ENCODE data around the gene KCNJ8.

Gene KCNJ8

DNA sequence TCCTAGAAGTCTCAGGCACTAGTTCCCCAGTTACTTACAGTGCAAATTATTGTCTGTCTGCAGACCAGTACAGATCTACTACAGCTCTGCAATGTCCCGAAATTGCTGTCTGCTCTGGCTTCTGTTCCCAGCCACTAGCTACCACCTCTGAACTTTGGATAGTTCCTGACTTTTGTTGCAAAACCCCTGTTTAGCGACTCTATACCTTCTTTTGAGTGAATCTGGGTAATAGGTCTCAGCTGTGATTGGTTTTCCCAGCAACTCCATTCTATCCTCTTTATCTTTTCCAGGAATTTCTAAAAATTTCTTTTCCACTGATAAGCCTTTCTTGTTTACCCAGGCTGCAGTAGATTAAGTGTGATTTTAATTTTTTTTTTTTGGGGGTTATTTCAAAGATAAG is 16.8 kb downstream of the KCNJ8 start:
- in situ Hi-C loops (cut with HindIII; ENCODE audit: low sequenced_read_pairs): no loop called here
- TF ChIP-seq, protein P1, sequence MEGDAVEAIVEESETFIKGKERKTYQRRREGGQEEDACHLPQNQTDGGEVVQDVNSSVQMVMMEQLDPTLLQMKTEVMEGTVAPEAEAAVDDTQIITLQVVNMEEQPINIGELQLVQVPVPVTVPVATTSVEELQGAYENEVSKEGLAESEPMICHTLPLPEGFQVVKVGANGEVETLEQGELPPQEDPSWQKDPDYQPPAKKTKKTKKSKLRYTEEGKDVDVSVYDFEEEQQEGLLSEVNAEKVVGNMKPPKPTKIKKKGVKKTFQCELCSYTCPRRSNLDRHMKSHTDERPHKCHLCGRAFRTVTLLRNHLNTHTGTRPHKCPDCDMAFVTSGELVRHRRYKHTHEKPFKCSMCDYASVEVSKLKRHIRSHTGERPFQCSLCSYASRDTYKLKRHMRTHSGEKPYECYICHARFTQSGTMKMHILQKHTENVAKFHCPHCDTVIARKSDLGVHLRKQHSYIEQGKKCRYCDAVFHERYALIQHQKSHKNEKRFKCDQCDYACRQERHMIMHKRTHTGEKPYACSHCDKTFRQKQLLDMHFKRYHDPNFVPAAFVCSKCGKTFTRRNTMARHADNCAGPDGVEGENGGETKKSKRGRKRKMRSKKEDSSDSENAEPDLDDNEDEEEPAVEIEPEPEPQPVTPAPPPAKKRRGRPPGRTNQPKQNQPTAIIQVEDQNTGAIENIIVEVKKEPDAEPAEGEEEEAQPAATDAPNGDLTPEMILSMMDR (IDR thresholded peaks at IDR 0.05; ENCODE audit: low read depth, low read length): no peak
- H3K4me3 ChIP-seq (ENCODE audit: low read depth, low read length): no peak overlapping the region
- DNase-seq (ENCODE audit: low read depth, low spot score): no peak

DNA sequence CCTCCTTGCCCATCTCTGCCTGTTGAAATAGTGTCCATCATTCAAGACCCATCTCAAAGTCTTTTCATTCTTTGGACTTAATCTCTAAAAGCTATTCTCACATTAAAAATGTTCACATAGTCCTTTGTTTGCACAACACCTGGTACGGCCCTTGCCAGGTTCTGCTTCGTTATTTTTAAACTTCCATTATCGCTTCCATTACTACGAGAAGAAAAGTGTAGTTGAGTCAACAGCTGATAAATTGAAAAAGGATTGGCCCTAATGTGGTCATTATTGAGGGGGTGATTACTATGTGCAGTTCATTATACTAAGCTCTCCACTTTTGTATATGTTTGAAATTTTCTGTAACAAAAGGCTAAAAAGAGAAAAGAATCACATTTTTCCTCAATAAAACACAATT is 17.8 kb downstream of the KCNJ8 start:
- in situ Hi-C loops (cut with HindIII; ENCODE audit: low sequenced_read_pairs): no loop called here
- H3K4me3 ChIP-seq (ENCODE audit: low read depth, low read length): no peak overlapping the region
- no peak for DNase-seq (ENCODE audit: low read depth, low spot score)
- TF ChIP-seq, protein P1 (IDR thresholded peaks at IDR 0.05; ENCODE audit: low read depth, low read length): no peak

DNA sequence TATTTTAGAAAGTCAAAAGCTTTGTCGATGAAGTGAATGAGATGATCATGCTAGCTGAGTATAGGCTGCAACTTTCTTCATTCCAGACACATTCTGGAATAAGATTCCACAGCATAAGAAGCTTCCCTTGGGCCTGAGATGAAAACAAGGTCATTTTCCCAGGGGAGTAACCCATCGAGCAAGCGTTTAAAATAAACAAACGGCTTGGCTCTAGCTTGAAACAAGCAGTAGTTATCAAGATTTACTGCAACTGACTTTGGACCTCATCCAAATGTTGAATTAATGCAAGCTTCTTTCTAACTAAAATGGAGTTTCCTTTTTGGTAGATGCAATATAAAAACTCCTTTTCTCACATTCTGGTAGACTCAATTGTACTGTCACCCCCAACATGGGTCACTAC is 23.0 kb downstream of the KCNJ8 start:
- peak; percentile 66 for DNase-seq (ENCODE audit: low read depth, low spot score)
- TF ChIP-seq, protein P1 (IDR thresholded peaks at IDR 0.05; ENCODE audit: low read depth, low read length): no peak
- H3K4me3 ChIP-seq (ENCODE audit: low read depth, low read length): no peak overlapping the region
- in situ Hi-C loops (cut with HindIII; ENCODE audit: low sequenced_read_pairs): no loop called here

DNA sequence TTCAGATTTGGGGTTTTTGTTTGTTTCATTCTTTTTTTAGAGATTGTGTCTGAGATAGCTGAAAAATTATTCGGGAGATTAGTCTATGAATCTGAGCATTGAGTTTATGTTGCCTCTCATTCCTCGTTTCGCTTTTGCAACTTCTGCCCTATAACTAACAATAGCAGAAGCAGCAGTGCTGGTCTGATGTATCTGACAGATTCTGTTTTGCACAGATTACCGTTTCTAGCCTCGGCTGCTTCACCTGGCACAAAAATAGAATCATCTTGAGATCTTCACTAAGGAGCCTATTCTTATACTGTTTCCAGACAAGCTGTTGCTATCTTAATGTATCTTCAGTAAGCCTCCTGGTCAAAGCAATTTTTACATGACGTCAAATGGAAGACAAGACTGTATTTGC is 29.2 kb downstream of the KCNJ8 start:
- in situ Hi-C loops (cut with HindIII; ENCODE audit: low sequenced_read_pairs): no loop called here
- TF ChIP-seq, protein P1 (IDR thresholded peaks at IDR 0.05; ENCODE audit: low read depth, low read length): no peak
- DNase-seq (ENCODE audit: low read depth, low spot score): no peak
- H3K4me3 ChIP-seq (ENCODE audit: low read depth, low read length): no peak overlapping the region

DNA sequence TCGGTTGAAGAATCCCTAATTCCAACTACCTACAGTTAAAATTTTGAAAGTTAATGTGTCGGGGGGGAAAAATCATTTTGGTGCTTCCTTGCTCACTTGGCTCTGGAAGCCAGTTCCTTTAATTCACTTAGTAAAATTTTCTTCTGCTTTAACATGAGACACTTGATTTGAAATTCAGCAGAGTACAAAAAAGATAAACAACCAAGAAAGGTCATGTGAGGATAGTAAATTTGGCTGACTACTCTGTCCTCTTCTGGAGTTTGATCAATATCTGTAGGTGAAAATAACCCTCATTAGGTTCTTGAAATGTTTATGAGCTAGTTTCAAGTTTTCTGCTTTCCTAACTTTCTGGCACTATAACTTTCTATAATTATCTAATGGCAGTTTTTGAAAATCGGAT is 43.4 kb downstream of the KCNJ8 start:
- TF ChIP-seq, protein P1 (IDR thresholded peaks at IDR 0.05; ENCODE audit: low read depth, low read length): no peak
- in situ Hi-C loops (cut with HindIII; ENCODE audit: low sequenced_read_pairs): no loop called here
- no peak overlapping the region for H3K4me3 ChIP-seq (ENCODE audit: low read depth, low read length)
- no peak for DNase-seq (ENCODE audit: low read depth, low spot score)

DNA sequence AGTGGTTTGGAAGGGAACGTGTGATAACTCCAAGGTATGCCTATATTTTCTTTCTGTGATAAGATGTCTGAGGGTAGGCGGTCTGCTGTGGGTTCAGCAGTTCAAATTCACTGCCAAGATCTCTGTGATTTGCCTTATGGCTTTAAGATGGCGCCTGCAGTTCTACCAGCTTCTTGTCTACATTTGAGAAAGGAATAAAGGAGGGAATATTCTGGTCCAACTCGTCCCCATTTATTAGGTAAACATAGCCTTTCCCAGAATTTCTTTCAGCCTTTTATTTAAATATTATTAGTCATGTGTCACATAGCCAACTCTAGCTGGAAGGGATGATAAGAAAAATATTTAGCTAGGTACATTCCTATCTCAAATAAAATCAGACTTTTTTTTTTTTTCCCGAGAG is 48.8 kb downstream of the KCNJ8 start:
- H3K4me3 ChIP-seq (ENCODE audit: low read depth, low read length): no peak overlapping the region
- in situ Hi-C loops (cut with HindIII; ENCODE audit: low sequenced_read_pairs): no loop called here
- DNase-seq (ENCODE audit: low read depth, low spot score): no peak
- TF ChIP-seq, protein P1 (IDR thresholded peaks at IDR 0.05; ENCODE audit: low read depth, low read length): no peak

Measured in astrocyte of the spinal cord (primary cell).